GM23248 (cell line): ENCODE data around the gene OXT. TPM values are rescaled to one million over a fixed set of nuclear protein-coding genes. Genes with fewer than 3 reads are reported as not detected.

Experiments
- DNase-seq: peaks from one replicate; pipeline ENCODE4 v3.0.0-alpha.2; 2015
- H2AFZ ChIP-seq: fragments of 200-600 bp; sonication (generic); 2 replicates; pipeline ENCODE4 v1.6.1; 2016; ENCODE audit warnings: antibody characterized with exemption
- H3F3A ChIP-seq: fragments of 200-600 bp; sonication (generic); 2 replicates; pipeline ENCODE4 v1.6.1; 2016; ENCODE audit warnings: mild to moderate bottlenecking, antibody characterized with exemption, mixed run types; ENCODE audit not compliant: insufficient read depth
- H3K27ac ChIP-seq: fragments of 200-600 bp; sonication (generic); 2 replicates; pipeline ENCODE4 v1.5.1; 2016; ENCODE audit warnings: mild to moderate bottlenecking
- H3K27me3 ChIP-seq: fragments of 200-600 bp; sonication (generic); replicated peaks from 2 replicates; pipeline ENCODE4 v1.6.1; 2016; ENCODE audit warnings: mild to moderate bottlenecking; ENCODE audit not compliant: insufficient read depth
- H3K36me3 ChIP-seq: fragments of 200-600 bp; sonication (generic); 2 replicates; pipeline ENCODE4 v1.6.1; 2016; ENCODE audit warnings: low read depth, mild to moderate bottlenecking
- H3K4me1 ChIP-seq: fragments of 200-600 bp; sonication (generic); 2 replicates; pipeline ENCODE4 v1.6.1; 2016; ENCODE audit warnings: mild to moderate bottlenecking; ENCODE audit not compliant: insufficient read depth
- H3K4me2 ChIP-seq: fragments of 200-600 bp; sonication (generic); one replicate; pipeline ENCODE4 v1.6.1; 2016; ENCODE audit warnings: mild to moderate bottlenecking; ENCODE audit not compliant: unreplicated experiment
- H3K4me3 ChIP-seq: fragments of 200-600 bp; sonication (generic); 2 replicates; pipeline ENCODE4 v1.5.1; 2016; ENCODE audit warnings: mild to moderate bottlenecking
- H3K79me2 ChIP-seq: fragments of 200-600 bp; sonication (generic); 2 replicates; pipeline ENCODE4 v1.6.1; 2016; ENCODE audit warnings: mild to moderate bottlenecking; ENCODE audit not compliant: insufficient read depth
- H3K9ac ChIP-seq: fragments of 200-600 bp; sonication (generic); 2 replicates; pipeline ENCODE4 v1.6.1; 2016; ENCODE audit warnings: mild to moderate bottlenecking
- H3K9me2 ChIP-seq: fragments of 200-600 bp; sonication (generic); 2 replicates; pipeline ENCODE4 v1.6.1; 2016; ENCODE audit warnings: mixed run types, mild to moderate bottlenecking, moderate library complexity; ENCODE audit not compliant: insufficient read depth
- H3K9me3 ChIP-seq: fragments of 200-600 bp; sonication (generic); one replicate; pipeline ENCODE4 v1.6.1; 2017; ENCODE audit warnings: low read depth
- H4K20me1 ChIP-seq: fragments of 200-600 bp; sonication (generic); 2 replicates; pipeline ENCODE4 v1.6.0; 2016; ENCODE audit not compliant: insufficient read depth
- EZH2 ChIP-seq: fragments of 200-600 bp; sonication (generic); IDR thresholded peaks from 2 replicates; pipeline ENCODE4 v1.6.1; 2018; ENCODE audit warnings: antibody characterized with exemption, mild to moderate bottlenecking; ENCODE audit not compliant: insufficient read depth, poor library complexity, severe bottlenecking
- EZH2phosphoT487 ChIP-seq: fragments of 200-600 bp; sonication (generic); IDR thresholded peaks from 2 replicates; pipeline ENCODE4 v1.6.1; 2018; ENCODE audit warnings: antibody characterized with exemption, moderate library complexity, mild to moderate bottlenecking, low read depth; ENCODE audit not compliant: insufficient read depth
- WGBS, 2 experiments: methylation state at CpG; one replicate each; pipeline ENCODE4 v1.1.6; 2015 to 2017; ENCODE audit warnings: low lambda C conversion rate in 2 of 2, low coverage in 1 of 2; ENCODE audit errors: missing lambda C conversion rate in 2 of 2; 5-methylcytosine and 5-hydroxymethylcytosine counted together
- in situ Hi-C: fragments of 300-500 bp; cut with MboI; formaldehyde crosslinking; loops from 2 replicates; pipeline ENCODE4 v1.15.0; 2020
- polyA plus RNA-seq: library from polyadenylated mRNA; unstranded; fragments of >200 nt; fragmentation: Nextera tagmentation; extraction: Ambion mirVana; gene quantifications from 2 replicates; pipeline ENCODE4 v1.2.1, GENCODE V29; 2016
- total RNA-seq: library from RNA; depleted of rRNA; stranded (reverse); fragments of >200 nt; shearing (Covaris generic); gene quantifications from 2 replicates; pipeline ENCODE4 v1.2.3, GENCODE V29; 2014

The OXT gene
- total and polyA plus RNA-seq, 2 experiments from 2014 or later = 0.40 TPM; not detected in 1

DNA sequence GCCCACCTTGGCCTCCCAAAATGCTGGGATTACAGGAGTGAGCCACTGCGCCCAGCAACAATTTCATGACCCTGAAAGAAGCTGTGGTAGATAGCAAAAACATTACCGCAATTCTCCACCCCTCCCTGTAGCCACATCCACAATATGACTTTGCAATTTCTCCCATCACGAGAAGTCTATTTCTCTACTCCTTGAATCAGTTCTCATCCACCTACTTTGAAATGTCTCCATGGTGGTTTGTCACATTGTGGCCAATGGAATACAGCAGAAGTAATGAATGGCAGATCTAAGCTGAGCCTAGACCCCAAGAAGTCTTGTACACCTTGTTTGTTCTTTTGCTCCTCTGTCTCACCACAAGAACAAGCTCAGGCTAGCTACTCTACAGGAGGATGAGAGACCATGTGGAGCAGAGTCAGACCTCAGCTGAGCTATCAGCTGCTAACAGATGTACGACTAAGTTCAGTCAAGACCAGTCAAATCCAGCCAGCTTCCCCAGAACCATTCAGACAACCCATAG, 6.3 kb downstream of the OXT start:
- no peak overlapping the region for H3K9ac ChIP-seq
- no peaks in the 10 kb centered on the region for H3K9me3 ChIP-seq
- no peaks in the 10 kb centered on the region for H3K36me3 ChIP-seq
- no peaks in the 10 kb centered on the region for H3F3A ChIP-seq
- no peak overlapping the region for H2AFZ ChIP-seq
- H3K4me3 ChIP-seq = no peak overlapping the region
- no peaks in the 10 kb centered on the region for H4K20me1 ChIP-seq
- no peaks in the 10 kb centered on the region for H3K4me1 ChIP-seq
- 71 to 74% methylated on average over 4 of the region's 4 CpGs for WGBS, 2 experiments
- H3K27me3 ChIP-seq = peaks cover 4% of the 10 kb centered on the region; the same call in 1 of the 2 replicates
- no peaks in the 10 kb centered on the region for H3K9me2 ChIP-seq
- no peak overlapping the region for H3K4me2 ChIP-seq
- DNase-seq = no peak
- in situ Hi-C loops = no loop called here
- TF ChIP-seq EZH2 = no peak
- TF ChIP-seq EZH2phosphoT487 = no peak
- H3K79me2 ChIP-seq = no peaks in the 10 kb centered on the region
- H3K27ac ChIP-seq = no peak overlapping the region

GRCh38 chr20:3080939-3081388, 9.5 kb downstream of the OXT start:
- no peak overlapping the region for H3K4me2 ChIP-seq
- H3K36me3 ChIP-seq = no peaks in the 10 kb centered on the region
- no peak overlapping the region for H3K27ac ChIP-seq
- H3K27me3 ChIP-seq = peaks cover 12% of the 10 kb centered on the region; the same call in 1 of the 2 replicates
- H3K79me2 ChIP-seq = no peaks in the 10 kb centered on the region
- H3K9me3 ChIP-seq = no peaks in the 10 kb centered on the region
- H3K4me1 ChIP-seq = no peaks in the 10 kb centered on the region
- no peaks in the 10 kb centered on the region for H3K9me2 ChIP-seq
- no peak overlapping the region for H3K9ac ChIP-seq
- no peak for TF ChIP-seq EZH2phosphoT487
- TF ChIP-seq EZH2 = no peak
- H3K4me3 ChIP-seq = no peak overlapping the region
- H3F3A ChIP-seq = no peaks in the 10 kb centered on the region
- peak; percentile 64 for DNase-seq
- in situ Hi-C loops = no loop called here
- WGBS, 2 experiments = 40 to 56% methylated on average over 6 of the region's 6 CpGs
- no peak overlapping the region for H2AFZ ChIP-seq
- H4K20me1 ChIP-seq = no peaks in the 10 kb centered on the region

DNA sequence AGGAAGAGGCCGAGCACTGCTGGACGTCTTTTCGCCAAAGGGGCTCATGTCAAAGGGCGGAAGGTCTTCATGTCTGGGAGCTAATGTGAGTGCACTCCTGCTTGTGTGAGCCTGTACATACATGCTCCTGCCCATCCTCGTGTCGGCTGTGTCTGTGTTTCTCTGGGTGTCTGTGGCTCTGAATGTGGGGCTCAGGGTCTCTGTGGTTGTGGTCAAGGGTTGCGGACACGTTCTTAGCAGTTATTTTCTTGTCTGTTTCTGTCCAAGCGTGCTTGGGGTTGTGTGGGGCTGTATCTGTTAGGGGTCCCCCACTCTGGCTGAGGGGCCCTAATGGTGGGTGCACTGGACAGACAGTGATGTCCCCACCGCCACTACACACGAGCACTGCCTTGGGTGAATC, 10.2 kb downstream of the OXT start:
- Histone ChIP-seq H3K79me2 (no peaks in the 10 kb centered on the region), H3K4me3 (no peak overlapping the region), H2AFZ (no peak overlapping the region), H3K4me2 (no peak overlapping the region), H3F3A (no peaks in the 10 kb centered on the region), H3K4me1 (no peaks in the 10 kb centered on the region), H3K27me3 (peaks cover 12% of the 10 kb centered on the region; the same call in 1 of the 2 replicates), H3K27ac (no peak overlapping the region), H3K9me3 (no peaks in the 10 kb centered on the region), H3K36me3 (no peaks in the 10 kb centered on the region), H3K9ac (no peak overlapping the region), H3K9me2 (no peaks in the 10 kb centered on the region), H4K20me1 (no peaks in the 10 kb centered on the region)
- TF ChIP-seq EZH2phosphoT487 (no peak), EZH2 (no peak)
- in situ Hi-C loops = no loop called here
- no peak for DNase-seq
- 87 to 92% methylated on average over 11 of the region's 11 CpGs for WGBS, 2 experiments

DNA sequence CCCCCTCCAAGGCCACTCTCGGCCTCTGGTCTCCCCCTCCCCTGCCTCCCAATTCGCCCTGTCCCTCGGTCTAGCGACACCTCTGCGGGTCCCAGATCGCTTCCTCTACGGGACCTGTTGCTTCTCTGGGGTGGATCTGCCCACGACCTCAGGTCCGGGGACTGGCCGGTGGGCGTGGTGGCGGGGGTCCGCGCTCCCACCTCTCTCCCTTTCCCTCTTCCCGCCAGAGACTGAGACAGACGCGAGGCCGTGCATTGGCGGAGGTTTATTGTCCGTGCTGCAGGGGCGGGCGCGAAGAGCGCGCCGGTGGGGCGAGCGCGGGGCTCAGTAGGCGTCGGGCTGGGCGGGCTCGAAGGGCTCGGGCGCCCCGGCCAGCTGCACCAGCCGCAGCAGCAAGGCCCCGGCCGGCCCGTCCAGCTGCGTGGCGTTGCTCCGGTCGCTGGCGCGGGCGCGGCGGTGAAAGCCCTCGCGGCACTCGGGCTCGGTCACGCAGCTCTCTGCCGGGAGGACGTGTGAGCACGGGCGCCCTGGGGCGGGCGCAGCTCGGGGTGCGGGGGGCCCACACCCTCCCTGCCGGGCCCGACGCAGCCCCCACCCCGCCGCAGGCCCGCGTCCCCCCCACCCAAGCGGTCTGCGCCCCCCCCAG, 11.0 kb downstream of the OXT start:
- Histone ChIP-seq H3K4me1 (no peaks in the 10 kb centered on the region), H2AFZ (no peak overlapping the region), H3K79me2 (no peaks in the 10 kb centered on the region), H3K27me3 (peaks cover 12% of the 10 kb centered on the region; the same call in 1 of the 2 replicates), H3K4me2 (no peak overlapping the region), H4K20me1 (no peaks in the 10 kb centered on the region), H3K9ac (no peak overlapping the region), H3K36me3 (no peaks in the 10 kb centered on the region), H3F3A (no peaks in the 10 kb centered on the region), H3K4me3 (no peak overlapping the region; the same call in 1 of the 2 replicates), H3K27ac (no peak overlapping the region), H3K9me3 (no peaks in the 10 kb centered on the region), H3K9me2 (no peaks in the 10 kb centered on the region)
- in situ Hi-C loops = no loop called here
- DNase-seq = peak; percentile 54
- whole genome bisulfite sequencing, 2 experiments = 15 to 19% methylated on average over 43 to 46 of the region's 71 CpGs
- no peak for TF ChIP-seq EZH2
- TF ChIP-seq EZH2phosphoT487 = no peak
